ENCODE measurements around the gene GPANK1. TPM values are rescaled to one million over a fixed set of nuclear protein-coding genes. Genes with fewer than 3 reads are reported as not detected.
A peak's percentile ranks its signal among the peaks of the same experiment; 100 is the strongest.

GPANK1 gene
- total RNA-seq, 1 donor from 2014 or later = 19.2 TPM

DNA sequence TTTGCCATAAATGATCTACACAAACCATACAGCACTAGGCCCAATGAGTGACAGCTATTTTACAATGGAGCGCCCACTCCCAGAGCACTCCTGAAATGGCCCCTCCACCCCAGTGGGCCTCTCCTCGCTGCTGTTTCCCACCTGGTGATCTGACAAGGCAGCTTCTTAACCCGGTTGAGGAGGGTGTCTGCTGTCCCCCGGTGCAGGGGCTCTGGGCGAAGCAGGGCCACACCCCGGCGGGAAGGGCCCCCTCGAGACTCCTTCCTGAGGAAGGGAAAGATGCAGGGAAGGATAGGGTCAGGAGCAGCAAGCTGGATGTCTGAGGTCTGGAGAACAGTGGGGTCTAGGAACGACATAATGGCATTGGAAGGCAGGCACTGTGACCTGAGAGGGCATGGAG, 28.1 kb upstream of the GPANK1 start:
- ATAC-seq (ENCODE audit: poor library complexity) (no peak), DNase-seq (no peak)
- intact Hi-C loops (cut with DNase I) = no loop called here

GRCh38 chr6:31692353-31692752, 27.6 kb upstream of the GPANK1 start:
- DNase-seq (no peak), ATAC-seq (ENCODE audit: poor library complexity) (no peak)
- intact Hi-C loops (cut with DNase I) = no loop called here

- DNase-seq (no peak), ATAC-seq (ENCODE audit: poor library complexity) (no peak)
- intact Hi-C loops (cut with DNase I) = no loop called here
Observed at GRCh38 chr6:31691564-31692108, 26.8 kb upstream of the GPANK1 start.

GRCh38 chr6:31691078-31691463, 26.3 kb upstream of the GPANK1 start:
- ATAC-seq (ENCODE audit: poor library complexity) (no peak), DNase-seq (no peak)
- intact Hi-C loops (cut with DNase I) = no loop called here

GRCh38 chr6:31690231-31691077, 25.7 kb upstream of the GPANK1 start:
- ATAC-seq (ENCODE audit: poor library complexity) (no peak), DNase-seq (no peak)
- intact Hi-C loops (cut with DNase I) = no loop called here

DNA sequence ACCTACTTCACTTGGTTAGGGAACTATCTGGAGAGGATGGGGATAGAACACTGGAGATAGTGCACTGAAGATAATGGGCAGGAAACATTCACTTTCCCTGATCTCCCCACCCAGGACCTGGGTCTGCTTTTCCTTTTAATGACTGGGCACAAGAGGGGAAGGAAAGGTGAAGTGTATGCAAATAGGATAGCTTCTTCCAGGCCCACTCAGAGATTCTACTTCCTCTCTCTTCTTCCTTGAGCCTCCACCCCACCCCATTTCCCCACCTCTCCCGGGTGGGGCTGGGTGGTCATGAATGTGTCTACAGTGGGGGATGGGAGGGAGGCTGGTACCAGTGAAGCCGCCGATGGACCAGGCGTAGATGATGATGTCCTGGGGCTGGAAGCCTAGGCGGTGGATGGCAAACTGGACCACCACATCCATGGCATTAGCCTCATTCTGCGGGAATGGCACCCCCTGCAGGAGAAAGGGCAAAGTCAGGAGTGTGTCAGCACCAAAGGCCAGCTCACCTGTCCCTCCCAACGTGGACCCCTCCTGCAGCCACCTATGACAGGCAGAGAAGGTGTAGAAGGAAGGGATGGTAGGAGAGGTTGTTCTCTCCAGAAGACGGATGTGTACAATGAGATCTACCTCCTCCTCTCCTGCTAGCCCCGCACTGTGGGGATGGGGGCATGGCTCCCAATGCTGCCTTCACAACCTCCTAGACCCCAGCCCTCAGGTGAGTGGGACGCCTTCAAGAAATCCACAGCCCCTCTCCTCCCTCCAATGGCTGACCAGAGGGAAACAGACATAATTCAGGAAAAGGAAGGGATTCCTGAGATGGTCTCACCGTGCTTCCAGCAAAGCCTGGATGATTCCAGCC, 24.7 kb upstream of the GPANK1 start:
- no peak for DNase-seq
- no peak for ATAC-seq (ENCODE audit: poor library complexity)
- intact Hi-C loops (cut with DNase I) = loop anchor here (10.0 kb wide), 1 partner anchor 85 kb away; the partner anchor contains the start of gene VWA7

DNA sequence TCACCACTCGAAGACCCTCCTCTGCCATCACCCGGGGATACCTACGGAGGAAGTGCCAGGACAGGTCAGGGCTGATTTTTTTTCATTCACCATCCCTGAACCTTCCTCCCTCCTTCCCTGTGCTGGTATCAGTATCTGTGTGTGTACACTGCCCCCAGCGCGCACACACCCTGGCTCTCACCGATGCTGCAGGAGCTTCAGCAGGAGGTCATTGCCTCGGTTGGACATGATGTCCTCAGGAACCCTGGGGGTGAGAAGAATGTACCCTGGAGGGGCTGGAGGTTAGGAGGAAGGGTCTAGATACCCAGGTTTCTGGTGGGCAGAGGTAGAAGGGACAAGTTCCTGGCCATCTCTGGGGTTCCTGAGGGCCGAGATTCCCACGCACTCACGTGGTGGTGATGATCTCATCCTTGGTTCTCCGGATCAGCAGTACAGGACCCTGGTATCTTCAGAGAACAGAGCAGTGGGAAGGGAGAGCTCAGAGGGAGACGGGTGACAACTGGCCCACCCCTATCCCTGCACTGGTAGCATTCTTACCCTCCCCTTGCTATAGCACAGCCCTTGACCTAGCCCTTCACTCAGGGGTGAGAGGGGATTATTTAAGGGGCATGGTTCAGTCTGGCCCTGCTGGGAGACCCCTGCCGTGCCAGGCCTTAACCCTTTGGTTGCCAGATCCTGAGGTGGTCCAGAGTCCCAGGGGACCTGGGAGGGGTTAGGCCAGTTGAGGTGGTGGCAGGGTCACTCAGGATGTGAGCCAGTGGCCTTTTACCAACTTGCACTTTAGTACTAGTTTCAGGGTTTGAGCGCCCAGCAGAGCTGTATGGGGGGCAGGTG, 23.3 kb upstream of the GPANK1 start:
- ATAC-seq (ENCODE audit: poor library complexity) = no peak
- intact Hi-C loops (cut with DNase I) = loop anchor here (10.0 kb wide), 1 partner anchor 87 kb away; the partner anchor contains the start of gene VWA7
- DNase-seq = no peak

- DNase-seq (no peak), ATAC-seq (ENCODE audit: poor library complexity) (no peak)
- intact Hi-C loops (cut with DNase I) = loop anchor here (10.0 kb wide), 1 partner anchor 87 kb away; the partner anchor contains the start of gene VWA7
Observed at GRCh38 chr6:31687321-31687720, 22.5 kb upstream of the GPANK1 start.

DNA sequence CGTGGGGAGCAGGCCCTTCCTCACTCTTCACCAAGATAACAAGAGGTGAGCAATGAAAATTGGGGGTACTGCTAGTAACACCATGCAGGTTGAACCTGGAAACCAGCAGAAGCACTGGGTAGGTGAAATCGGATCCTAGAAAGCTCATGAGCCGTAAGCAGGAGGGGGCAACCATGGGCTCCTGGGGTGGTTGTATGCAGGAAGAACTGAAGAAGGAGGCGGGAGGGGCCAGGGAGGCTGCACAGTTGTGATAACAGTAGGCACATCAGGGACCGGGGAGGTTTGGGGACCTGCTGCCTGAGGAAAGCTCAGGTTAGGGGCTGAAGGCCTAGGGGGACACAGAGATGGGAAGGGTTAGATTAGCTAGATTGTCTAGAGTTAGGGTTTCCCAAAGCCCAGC, 21.7 kb upstream of the GPANK1 start:
- DNase-seq (no peak), ATAC-seq (ENCODE audit: poor library complexity) (no peak)
- intact Hi-C loops (cut with DNase I) = loop anchor here (10.0 kb wide), 1 partner anchor 88 kb away; the partner anchor contains the start of gene VWA7

- ATAC-seq (ENCODE audit: poor library complexity) = no peak
- intact Hi-C loops (cut with DNase I) = loop anchor here (5.0 to 10.0 kb wide), 2 partner anchors 91 to 269 kb away; partner anchors contain the start of gene VWA7
- DNase-seq = no peak
Observed at GRCh38 chr6:31683591-31683990, 18.8 kb upstream of the GPANK1 start.

GRCh38 chr6:31681135-31681671, 16.4 kb upstream of the GPANK1 start:
- ATAC-seq (ENCODE audit: poor library complexity) (peak; percentile 76), DNase-seq (peak; percentile 67)
- intact Hi-C loops (cut with DNase I) = loop anchor here (2.0 to 10.0 kb wide), 3 partner anchors 94 to 271 kb away; partner anchors contain the start of gene VWA7

GRCh38 chr6:31680226-31681134, 15.7 kb upstream of the GPANK1 start, which contains the start of gene LY6G5C:
Gene LY6G5C, minus strand, starts transcription at chr6:31681067. Its CDS starts 694 bp downstream, at chr6:31680373.
- peak; percentile 94 for ATAC-seq (ENCODE audit: poor library complexity)
- intact Hi-C loops (cut with DNase I) = loop anchor here (2.0 to 10.0 kb wide), 3 partner anchors 94 to 272 kb away; partner anchors contain the start of gene VWA7

GRCh38 chr6:31677955-31678354, 13.2 kb upstream of the GPANK1 start:
- ATAC-seq (ENCODE audit: poor library complexity) (no peak), DNase-seq (no peak)
- intact Hi-C loops (cut with DNase I) = no loop called here

More at GRCh38 chr6:31680226-31681134, 15.7 kb upstream of the GPANK1 start, which contains the start of gene LY6G5C:
- peak; percentile 88 for DNase-seq

- ATAC-seq (ENCODE audit: poor library complexity) (no peak), DNase-seq (no peak)
- intact Hi-C loops (cut with DNase I) = no loop called here
Observed at GRCh38 chr6:31676904-31677303, 12.1 kb upstream of the GPANK1 start.

DNA sequence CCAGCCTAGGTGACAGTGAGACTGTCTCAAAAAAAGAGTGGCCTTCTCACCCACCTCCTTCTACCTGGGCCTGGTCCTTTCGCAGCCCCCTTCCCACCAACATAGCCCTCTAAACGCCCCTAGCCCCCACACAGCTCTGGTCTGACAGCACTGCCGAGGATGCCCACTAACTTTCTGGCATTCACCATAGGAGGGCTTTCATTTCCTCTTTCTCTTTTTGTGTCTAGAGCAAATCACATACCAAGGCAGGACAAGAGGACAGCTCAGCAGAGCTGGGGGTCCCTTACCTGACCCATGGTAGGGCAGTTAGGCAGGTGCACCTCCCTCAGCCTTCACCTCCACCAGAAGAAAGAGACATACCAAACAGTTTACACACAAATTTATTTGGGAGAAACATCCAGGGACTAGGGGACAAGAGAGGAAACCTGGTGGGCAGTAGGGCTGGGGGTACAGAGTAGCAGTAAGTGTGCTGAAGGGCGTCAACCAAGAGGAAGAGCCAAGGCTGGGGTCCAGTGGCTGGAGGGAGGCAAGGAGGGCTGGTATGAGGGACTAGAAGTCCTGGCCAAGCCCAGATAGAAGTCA, 11.6 kb upstream of the GPANK1 start:
- intact Hi-C loops (cut with DNase I) = no loop called here
- ATAC-seq (ENCODE audit: poor library complexity) (no peak), DNase-seq (no peak)

GRCh38 chr6:31669676-31670075, 4.9 kb upstream of the GPANK1 start, which contains the start of gene LY6G5B:
Gene LY6G5B, plus strand, starts transcription at chr6:31669976. Its CDS starts 975 bp downstream, at chr6:31670951.
- intact Hi-C loops (cut with DNase I) = no loop called here
- ATAC-seq (ENCODE audit: poor library complexity) (no peak), DNase-seq (no peak)

All from Right ventricle myocardium superior (tissue), 1 donor.